ENCODE measurements around the gene SLC13A4. TPM values are rescaled to one million over a fixed set of nuclear protein-coding genes. Genes with fewer than 3 reads are reported as not detected.
"Not testable (repeated sequence)": the region's sequence is repeated elsewhere in the genome, so short reads cannot be mapped to it uniquely, and the experiment has no call there.

The SLC13A4 gene
- total RNA-seq, 2 donors from 2014 or later = not detected

DNA sequence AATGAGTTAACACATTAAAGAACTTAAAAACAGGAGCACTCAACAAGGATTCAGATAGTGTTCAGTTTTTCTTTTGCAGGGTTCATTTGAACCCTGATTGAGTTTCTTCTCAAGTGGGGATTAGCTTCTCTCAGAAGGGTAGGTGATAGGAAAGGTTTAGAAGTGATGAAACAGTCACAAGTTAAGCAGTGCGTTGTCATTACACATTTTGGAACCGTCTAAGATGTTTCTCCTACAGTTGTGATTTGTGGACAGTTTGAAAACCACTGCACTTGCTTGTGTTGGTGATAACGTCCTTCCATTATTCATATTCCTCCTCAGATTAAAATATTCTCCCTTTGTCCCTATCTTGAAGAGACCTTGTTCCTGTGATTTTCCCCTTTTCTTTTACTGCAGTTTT lies 62.9 kb downstream of the SLC13A4 start:
- DNase-seq (ENCODE audit: low spot score in 2 of 2) (no peak), ATAC-seq (no peak)
- no peak overlapping the region for H3K27ac Mint-ChIP-seq
- no peaks in the 10 kb centered on the region for H3K9me3 Mint-ChIP-seq
- peaks cover 19 to 38% of the 10 kb centered on the region in 2 donors for H3K36me3 Mint-ChIP-seq

DNA sequence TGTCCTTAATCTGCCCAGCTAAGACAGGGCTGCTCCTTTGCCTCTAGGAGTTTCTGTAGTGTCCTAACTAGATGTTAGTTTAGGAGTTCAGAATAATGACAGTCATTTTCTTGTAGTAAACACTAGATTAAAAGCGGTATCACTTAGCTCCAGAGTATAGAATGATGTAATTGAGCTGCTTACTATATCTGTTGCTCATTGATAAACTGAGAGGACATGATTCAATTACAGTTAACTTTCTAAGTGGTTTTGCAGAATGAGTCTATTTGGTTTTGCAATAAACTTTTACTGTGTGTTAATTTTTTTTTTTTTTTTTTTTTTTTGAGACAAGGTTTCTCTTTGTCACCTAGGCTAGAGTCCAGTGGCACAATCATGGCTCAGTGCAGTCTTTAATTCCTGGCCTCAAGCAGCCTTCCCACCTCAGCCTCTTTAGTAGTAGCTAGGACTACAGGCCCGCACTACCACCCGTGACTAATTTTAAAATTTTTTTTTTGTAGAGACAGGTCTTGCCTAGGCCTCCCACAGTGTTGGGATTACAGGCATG lies 63.9 kb downstream of the SLC13A4 start:
- Mint-ChIP-seq H3K9me3 (no peaks in the 10 kb centered on the region), H3K36me3 (peaks cover 19 to 38% of the 10 kb centered on the region in 2 donors), H3K27ac (peak overlapping the region; percentile 92 to 97)
- DNase-seq (ENCODE audit: low spot score in 2 of 2) = no peak
- peak; percentile 30 to 77 for ATAC-seq

DNA sequence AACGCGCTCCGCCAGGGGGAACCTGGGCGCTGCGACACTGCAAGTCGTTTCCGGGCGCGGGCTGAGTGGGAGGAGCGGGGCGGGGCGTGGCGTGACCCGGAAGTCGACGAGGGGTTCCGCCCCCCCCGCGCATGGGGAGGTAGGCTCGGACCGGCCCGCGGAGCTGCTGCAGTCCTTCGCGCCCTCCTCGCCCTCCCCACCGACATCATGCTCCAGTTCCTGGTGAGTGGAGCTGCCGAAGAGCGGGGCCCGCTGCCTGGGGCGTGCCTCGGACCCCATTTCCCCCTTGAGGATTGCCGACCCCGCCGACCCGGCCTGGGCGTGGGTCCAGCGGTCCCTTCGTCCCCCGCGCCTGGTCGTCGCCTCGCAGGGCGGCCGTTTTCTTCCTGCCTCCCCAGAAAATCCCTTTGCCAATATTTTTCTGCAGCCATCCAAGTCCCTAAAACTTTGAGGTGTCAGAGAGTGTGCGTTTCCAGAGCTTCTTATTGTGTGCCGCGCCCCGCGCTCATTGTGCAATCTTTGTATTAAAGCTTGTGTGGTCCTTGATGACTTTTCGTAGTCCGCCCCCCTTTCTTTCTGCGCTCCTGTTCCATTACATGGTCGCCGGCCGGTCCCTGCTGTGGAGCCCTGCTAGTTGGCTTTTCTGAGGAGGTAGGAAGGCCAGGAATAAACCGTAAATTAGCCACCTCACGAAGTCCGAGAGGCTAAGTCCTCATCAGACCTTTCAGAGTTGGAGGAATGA lies 65.4 kb downstream of the SLC13A4 start, which contains the start of gene STMP1:
Gene STMP1 (plus strand): TSS at position 142 of the 742 bp plus-strand sequence.
- peak; percentile 85 to 92 for ATAC-seq
- peaks cover 13 to 25% of the 10 kb centered on the region in 2 donors for H3K36me3 Mint-ChIP-seq
- H3K27ac Mint-ChIP-seq = peak within 1 kb of the TSS; percentile 92 to 98
- H3K9me3 Mint-ChIP-seq = no peaks in the 10 kb centered on the region
- peak; percentile 94 to 98 for DNase-seq (ENCODE audit: low spot score in 2 of 2)

DNA sequence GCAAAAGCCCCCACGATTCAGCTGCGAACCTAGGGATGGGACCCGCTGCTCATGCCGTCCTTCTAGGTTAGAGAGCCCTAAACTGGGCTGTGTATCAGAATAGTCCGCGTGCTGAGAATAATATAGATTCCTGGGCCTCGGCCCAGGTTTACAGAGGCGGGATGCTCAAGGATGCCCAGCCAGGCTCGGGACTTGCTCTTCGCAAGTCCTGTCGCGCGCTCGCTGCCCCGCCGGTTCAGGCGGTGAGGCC lies 65.9 kb downstream of the SLC13A4 start:
- Mint-ChIP-seq H3K27ac (peak overlapping the region; percentile 77 to 92), H3K9me3 (no peaks in the 10 kb centered on the region), H3K36me3 (peaks cover 13 to 23% of the 10 kb centered on the region in 2 donors)
- DNase-seq (ENCODE audit: low spot score in 2 of 2) (no peak), ATAC-seq (peak in 1 of 2 donors; percentile 20)

DNA sequence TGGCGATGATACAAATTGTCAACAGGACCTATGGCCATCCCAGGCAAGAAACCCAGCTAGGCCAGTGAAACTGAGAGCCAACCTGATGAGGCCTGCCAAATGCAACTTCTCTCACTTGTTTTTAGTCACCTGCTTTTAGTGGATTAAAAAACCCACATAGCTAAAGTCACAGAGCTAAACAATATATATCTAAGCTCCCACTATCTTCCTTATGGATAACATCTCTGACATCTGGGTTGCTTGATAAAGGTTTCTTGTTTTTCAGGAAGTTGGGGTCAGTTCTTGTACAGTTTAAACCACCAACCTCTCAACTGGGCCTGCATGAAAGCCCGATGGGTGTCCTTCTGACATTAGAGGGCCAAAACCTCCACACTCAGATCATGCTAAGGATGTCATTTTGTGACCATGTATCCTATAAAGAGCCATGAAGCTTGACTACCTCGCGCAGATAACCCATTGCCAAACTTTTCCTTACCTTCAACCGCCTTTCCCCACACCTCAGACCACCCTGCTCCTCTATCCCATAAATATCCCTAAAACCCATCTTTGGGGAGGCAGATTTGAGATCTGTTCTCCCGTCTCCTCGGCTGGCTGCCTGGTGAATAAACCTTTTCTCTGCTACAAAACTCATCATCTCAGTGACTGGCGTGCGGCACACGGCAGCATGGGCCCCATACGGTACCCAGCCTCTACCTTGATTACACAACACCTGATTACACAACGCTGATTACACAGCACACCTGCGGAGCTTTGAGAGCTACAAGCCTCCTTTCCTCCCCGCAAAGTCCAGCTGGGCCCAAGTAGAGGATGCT lies 66.5 kb downstream of the SLC13A4 start:
- Mint-ChIP-seq H3K27ac (peak overlapping the region; percentile 77 to 92), H3K9me3 (no peaks in the 10 kb centered on the region), H3K36me3 (peaks cover 13 to 20% of the 10 kb centered on the region in 2 donors)
- DNase-seq (ENCODE audit: low spot score in 2 of 2) = no peak
- ATAC-seq = peak; percentile 0 to 1

DNA sequence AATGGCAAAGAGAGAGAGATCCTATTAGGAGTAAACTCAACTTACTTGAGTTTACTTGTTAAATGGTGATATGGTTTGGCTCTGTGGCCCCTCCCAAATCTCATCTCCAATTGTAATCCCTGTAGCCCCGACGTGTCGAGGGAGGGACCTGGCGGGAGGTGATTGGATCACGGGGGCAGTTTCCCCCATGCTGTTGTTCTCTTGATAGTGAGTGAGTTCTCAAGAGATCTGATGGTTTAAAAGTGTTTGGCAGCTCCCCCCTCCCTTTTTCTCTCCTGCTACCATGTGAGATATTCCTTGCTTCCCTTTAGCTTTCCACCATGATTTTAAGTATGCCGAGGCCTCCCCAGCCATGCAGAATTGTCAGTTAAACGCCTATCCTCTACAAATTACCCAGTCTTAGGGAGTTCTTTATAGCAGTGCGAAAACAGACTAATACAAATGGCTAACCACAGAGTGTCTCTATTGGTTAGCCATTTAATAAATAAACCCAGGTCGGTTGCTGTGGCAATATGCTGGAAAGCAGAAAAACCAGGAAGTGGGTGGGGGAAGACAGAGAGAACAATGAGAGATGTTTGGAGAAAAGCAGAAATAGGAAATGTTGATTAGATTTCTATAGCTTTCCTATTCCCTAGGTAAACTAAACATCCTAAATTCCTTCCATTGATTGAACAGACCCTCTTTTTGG lies 68.7 kb downstream of the SLC13A4 start:
- Mint-ChIP-seq H3K27ac (no peak overlapping the region), H3K36me3 (peaks cover 13 to 14% of the 10 kb centered on the region in 2 donors), H3K9me3 (no peaks in the 10 kb centered on the region)
- no peak for ATAC-seq
- no peak for DNase-seq (ENCODE audit: low spot score in 2 of 2)

DNA sequence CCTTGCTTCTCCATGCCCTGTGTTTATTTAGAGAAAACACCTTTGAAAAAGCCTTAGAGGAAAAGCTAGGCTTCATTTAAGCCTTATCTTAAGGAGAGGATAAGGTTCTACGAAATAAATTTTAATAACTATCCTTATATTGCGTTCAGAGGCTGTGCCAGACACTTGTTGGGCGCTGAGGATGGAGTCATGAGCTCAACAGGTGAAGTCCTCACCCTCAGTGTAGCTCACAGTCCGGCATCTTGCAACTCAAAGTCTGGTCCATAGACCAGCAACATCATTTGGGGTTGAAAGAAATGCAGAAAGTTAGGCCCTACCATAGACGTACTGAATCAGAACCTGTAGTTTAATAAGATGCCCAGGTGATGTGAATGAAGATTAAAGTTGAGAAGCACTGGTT lies 69.4 kb downstream of the SLC13A4 start:
- DNase-seq (ENCODE audit: low spot score in 2 of 2) (no peak), ATAC-seq (no peak)
- H3K36me3 Mint-ChIP-seq = peaks cover 13 to 14% of the 10 kb centered on the region in 2 donors
- no peaks in the 10 kb centered on the region for H3K9me3 Mint-ChIP-seq
- H3K27ac Mint-ChIP-seq = no peak overlapping the region

DNA sequence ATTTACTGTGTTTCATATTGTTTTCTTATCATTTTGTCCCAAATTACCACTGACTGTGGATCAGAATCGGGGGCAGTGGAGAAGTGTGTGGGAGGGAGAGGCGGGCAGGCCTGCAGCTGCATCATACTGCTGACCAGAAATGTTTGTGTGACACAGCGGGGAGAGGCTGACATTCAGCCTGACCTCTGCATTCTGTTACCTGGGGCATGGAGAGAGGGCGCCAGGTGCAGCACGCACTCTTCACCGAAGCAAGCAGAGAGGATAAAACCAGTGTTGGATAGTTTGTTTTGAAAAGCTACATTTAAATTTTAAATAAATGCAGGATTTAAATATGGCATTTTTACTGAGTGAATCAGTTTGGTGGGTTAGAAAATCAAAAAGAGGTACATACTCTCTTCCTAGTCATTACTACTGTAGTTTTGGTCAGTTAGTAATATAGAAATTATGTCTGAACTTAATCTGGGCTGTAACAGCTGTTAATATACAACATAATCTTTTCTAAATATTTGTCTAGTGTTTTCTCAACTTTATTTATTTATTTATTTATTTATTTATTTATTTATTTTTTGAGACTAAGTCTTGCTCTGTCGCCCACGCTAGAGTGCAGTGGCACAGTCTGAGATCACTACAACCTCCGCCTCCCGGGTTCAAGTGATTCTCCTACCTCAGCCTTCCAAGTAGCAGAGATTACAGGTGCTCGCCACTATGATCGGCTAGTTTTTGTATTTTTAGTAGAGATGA lies 74.5 kb downstream of the SLC13A4 start:
- DNase-seq (ENCODE audit: low spot score in 2 of 2) = no peak
- no peaks in the 10 kb centered on the region for H3K36me3 Mint-ChIP-seq
- ATAC-seq = no peak
- H3K27ac Mint-ChIP-seq = peak overlapping the region in 1 of 2 donors; percentile 22
- H3K9me3 Mint-ChIP-seq = no peaks in the 10 kb centered on the region

DNA sequence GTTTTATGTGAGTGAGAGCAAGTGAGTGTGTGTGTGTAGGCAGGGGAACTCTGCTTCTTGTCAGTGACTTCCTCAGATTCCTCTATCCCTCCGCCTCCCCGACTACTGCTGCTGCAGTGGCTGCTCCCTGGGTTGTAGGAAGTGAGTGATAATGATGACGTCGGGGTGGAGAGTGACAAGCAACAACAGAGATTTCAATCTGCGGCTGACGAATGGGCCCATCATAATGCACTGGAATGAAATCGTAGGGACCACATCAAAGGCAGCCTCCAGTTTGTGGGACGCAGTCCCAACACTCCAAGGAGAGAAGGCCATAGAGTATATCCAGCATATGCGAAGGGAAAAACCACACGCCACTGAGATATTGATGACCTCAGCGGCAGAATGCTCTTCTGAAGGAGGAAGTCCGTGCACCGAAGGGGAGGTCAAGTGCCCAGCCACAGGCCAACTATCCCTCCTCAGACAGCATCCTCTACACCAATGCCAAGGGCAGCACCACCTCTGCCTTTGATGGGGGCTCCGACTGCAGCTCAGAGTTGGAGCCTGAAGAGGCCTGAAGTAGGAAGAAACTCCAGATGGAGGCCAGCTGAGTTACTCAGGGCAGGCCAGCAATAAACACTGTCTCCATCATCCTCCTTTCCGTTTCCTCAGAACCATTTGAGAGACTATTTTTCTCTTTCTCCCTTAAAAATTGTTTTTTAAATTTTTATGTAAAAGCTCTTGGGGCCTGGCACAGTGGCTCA lies 77.0 kb downstream of the SLC13A4 start:
- H3K27ac Mint-ChIP-seq = no peak overlapping the region
- no peak for DNase-seq (ENCODE audit: low spot score in 2 of 2)
- no peak for ATAC-seq
- no peaks in the 10 kb centered on the region for H3K36me3 Mint-ChIP-seq
- H3K9me3 Mint-ChIP-seq = no peaks in the 10 kb centered on the region

DNA sequence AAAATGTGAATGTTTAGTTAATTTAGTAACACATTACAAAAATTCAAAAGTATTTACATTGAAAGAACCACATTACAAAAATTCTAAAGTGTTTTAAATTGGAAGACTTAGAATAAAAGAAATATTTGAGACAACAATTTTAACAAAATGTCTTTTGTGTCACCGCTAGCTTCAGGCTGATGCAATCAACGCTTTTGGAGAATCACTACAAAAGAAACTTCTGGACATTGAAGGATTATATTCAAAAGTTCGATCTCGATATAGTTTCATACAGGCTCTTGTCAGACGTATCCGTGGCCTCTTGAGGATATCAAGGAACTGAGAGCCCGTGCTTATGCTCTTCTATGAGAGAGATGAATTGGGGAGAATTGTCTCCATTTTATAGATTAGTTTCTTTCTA lies 79.8 kb downstream of the SLC13A4 start:
- H3K9me3 Mint-ChIP-seq = no peaks in the 10 kb centered on the region
- ATAC-seq (no peak), DNase-seq (ENCODE audit: low spot score in 2 of 2) (no peak)
- no peak overlapping the region for H3K27ac Mint-ChIP-seq
- H3K36me3 Mint-ChIP-seq = peaks cover 0 to 7% of the 10 kb centered on the region in 2 donors

DNA sequence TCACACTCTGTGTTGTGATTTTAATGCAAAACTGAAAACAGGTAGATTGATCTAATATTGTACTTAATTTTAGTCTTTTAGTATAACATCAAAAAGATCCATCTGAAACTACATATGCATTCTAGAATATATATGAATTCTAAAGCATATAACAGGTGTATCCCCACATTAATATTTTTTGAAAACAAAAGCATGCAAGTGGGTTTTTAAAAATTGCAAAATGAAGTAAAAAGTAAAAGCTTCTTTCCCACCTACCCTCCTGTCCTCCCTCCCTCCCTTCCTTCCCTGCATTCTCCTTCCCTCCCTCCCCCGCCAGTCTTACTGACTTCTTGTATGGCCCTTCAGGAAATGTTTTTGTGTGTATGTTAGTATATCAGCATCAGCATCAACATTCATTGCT lies 80.2 kb downstream of the SLC13A4 start:
- Mint-ChIP-seq H3K36me3 (peaks cover 0 to 7% of the 10 kb centered on the region in 2 donors), H3K9me3 (no peaks in the 10 kb centered on the region), H3K27ac (no peak overlapping the region)
- no peak for DNase-seq (ENCODE audit: low spot score in 2 of 2)
- no peak for ATAC-seq

DNA sequence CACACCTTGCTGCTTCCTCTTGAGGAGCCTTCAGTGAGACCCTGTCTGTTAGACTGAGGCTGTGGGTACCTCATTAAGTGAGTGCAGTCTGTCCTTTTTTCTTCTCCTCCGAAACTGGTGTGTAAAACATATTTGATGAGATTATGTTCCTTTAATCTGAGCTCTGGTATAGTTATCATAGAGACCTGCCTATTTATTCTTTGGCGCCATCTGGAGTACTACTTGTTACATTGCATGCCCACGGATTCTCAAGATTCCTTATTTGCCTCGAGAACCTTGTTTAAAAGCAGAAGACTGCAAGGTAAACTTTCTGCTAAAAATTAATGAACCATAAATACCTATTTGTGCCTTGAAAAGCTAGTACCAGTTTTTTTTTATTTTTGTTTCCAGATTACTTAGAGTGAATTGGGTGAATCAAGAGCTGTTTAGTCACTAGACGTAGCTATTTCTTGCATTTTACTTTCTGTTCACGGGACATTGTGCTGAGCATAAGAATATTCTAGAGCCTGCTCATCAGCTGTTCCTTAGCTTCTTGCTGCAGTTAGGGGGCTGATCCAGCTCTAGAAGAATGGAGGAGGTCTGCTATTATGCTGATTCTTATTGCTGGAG lies 82.6 kb downstream of the SLC13A4 start:
- no peaks in the 10 kb centered on the region for H3K9me3 Mint-ChIP-seq
- H3K27ac Mint-ChIP-seq = peak overlapping the region in 1 of 2 donors; percentile 16
- peaks cover 0 to 7% of the 10 kb centered on the region in 2 donors for H3K36me3 Mint-ChIP-seq
- no peak for DNase-seq (ENCODE audit: low spot score in 2 of 2)
- peak in 1 of 2 donors; percentile 34 for ATAC-seq

DNA sequence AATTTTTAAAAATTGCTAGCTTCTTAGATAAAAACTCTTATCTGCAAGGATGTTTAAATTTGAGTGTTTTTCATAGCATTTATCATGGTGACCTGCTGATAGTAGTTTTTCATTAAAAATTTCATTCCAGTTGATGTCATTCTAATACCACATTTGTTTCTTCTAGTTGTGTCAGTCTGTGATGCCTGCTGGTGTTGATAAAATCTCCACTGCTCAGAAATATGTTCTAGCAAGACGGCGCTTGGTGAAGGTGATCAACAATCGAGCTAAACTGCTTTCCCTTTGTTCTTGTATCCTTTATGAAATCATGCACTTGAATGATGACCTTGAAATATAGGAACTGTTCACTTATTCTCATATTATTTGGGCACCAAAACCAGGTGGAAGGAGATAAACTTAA lies 83.3 kb downstream of the SLC13A4 start:
- DNase-seq (ENCODE audit: low spot score in 2 of 2) (no peak), ATAC-seq (no peak)
- H3K36me3 Mint-ChIP-seq = peaks cover 0 to 7% of the 10 kb centered on the region in 2 donors
- no peaks in the 10 kb centered on the region for H3K9me3 Mint-ChIP-seq
- H3K27ac Mint-ChIP-seq = no peak overlapping the region

DNA sequence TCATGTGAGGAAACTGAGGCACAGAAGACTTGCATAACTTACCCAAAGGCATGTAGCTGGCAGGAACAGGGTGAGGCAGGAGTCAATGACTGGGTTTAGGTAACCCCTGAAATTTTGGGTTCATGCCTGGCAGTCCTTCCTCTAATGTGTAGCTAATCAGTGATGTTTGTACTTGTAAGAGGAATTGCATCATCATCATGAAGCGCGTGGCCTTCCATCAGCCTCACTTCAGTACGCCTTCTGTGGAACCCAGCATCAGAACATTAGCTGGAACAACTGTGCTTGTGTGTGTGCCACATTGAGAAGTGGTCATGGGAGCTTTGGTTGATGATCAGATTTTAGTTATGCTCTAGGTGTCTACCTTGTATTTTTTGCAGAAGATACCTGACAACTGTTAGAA lies 83.8 kb downstream of the SLC13A4 start:
- Mint-ChIP-seq H3K36me3 (peaks cover 0 to 7% of the 10 kb centered on the region in 2 donors), H3K27ac (peak overlapping the region in 1 of 2 donors; percentile 53), H3K9me3 (no peaks in the 10 kb centered on the region)
- DNase-seq (ENCODE audit: low spot score in 2 of 2) (no peak), ATAC-seq (no peak)

DNA sequence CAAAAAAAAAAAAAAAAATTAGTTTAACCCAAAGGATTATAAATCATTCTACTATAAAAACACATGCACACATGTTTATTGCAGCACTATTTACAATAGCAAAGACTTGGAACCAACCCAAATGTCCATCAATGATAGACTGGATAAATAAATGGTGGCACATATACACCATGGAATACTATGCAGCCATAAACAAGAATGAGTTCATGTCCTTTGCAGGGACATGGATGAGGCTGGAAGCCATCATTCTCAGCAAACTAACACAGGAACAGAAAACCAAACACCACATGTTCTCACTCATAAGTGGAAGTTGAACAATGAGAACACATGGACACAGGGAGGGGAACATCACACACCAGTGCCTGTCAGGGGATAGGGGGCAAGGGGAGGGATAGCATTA lies 88.3 kb downstream of the SLC13A4 start:
- not testable (repeated sequence) for H3K9me3 Mint-ChIP-seq; ATAC-seq; H3K27ac Mint-ChIP-seq; DNase-seq (ENCODE audit: low spot score in 2 of 2)
- peaks cover 5 to 24% of the 10 kb centered on the region in 2 donors for H3K36me3 Mint-ChIP-seq
